RPMI7951 (cell line): Measurements from ENCODE around the gene GABARAPL1. TPM values are rescaled to one million over a fixed set of nuclear protein-coding genes. Genes with fewer than 3 reads are reported as not detected.
"Not testable (repeated sequence)": the region's sequence is repeated elsewhere in the genome, so short reads cannot be mapped to it uniquely, and the experiment has no call there.

Experiments
- DNase-seq: peaks from one replicate; pipeline ENCODE4 v3.0.0-alpha.2; 2012; ENCODE audit warnings: low read depth
- total RNA-seq: library from RNA; depleted of rRNA; stranded (reverse); fragments of >200 nt; shearing (Covaris generic); gene quantifications from 2 replicates; pipeline ENCODE4 v1.2.3, GENCODE V29; 2014; rRNA removed

GABARAPL1 gene
- total RNA-seq = 14.3 and 20.7 TPM in 2 replicates

DNA sequence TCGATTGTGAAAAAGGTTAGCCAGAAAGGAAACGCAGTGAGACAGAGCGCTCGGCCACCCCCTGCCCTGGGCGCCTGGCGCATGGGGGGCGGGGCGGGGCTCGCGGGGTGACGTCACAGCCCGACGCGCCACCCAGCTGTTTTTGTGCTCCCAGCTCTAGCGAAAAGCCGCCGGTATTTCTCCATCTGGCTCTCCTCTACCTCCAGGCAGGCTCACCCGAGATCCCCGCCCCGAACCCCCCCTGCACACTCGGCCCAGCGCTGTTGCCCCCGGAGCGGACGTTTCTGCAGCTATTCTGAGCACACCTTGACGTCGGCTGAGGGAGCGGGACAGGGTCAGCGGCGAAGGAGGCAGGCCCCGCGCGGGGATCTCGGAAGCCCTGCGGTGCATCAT, at the start of gene GABARAPL1:
Gene GABARAPL1 (plus strand): TSS at position 139 of the 393 bp plus-strand sequence. CDS start 253 bp downstream, at position 392.
- DNase-seq = peak; percentile 73

DNA sequence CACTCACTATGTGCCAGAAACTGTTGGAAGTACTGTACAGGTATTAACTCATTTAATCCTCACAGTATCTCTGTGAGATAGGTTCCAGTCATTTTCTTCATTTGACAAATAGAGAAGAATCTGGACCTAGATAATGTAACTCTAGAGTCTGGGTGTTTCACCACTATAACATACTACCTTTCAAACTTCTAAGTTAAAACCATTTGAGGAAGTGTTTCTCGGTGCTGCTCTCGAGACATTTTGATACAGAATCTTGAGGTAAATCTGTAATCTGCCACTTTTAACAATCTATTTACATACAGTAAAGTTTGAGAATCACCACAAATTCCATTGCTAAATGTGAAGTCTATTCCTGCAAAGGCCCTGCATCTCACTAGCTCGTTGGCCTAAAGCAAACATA, 49.6 kb upstream of the GABARAPL1 start:
- no peak for DNase-seq

DNA sequence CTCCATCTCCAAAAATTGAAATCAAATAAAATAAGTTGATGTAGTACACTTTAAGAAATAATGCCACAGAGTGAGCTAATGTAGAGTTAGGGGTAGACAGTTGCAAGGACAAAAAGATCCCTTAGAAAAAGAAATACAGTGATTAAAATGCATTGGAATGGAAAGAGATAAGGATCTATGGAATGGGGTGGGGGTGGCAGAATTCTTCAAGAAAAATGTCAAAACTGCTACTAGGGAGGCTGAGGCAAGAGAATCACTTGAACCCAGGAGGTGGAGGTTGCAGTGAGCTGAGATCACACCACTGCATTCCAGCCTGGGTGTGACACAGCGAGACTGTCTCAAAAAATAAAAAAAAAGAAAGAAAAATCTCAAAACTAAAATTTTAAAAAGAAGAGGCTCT, 47.3 kb upstream of the GABARAPL1 start:
- no peak for DNase-seq

DNA sequence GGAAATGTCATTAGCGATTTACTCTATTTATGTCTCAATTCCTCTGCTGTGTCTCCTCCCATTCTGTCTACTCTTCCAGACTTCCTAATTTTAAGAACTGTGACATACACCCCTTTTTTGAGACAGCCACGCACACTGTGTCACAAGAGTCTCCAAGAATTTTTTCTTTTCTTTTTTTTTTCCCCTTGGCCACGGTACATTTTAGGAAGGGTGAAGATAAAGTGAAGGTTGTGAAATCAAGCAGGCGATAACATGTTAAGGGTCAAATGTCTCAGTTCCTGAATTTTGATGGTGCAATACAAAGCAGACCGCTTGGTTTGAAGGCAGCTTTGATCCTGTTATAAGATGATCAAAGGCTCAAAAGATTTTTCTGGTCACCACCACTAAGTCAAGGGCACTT, 45.1 kb upstream of the GABARAPL1 start:
- no peak for DNase-seq

DNA sequence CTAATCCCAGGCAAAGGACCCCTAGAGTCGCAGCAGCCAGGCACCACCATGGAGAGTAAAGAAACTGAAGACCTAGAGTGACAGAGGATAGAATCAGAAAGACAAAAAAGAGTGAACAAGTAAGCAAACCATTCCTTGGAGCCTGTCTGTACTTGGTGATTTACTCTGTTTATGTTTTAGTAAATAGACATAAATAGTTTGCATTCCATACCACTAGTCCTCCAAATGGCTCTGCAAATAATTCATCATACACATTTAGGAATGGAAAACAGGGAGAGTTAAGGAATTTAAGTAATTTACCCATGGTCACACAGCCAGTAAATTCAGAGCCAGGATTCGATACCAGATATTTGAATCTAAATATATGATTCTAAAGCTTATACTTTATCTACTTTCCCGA, 43.6 kb upstream of the GABARAPL1 start:
- no peak for DNase-seq

DNA sequence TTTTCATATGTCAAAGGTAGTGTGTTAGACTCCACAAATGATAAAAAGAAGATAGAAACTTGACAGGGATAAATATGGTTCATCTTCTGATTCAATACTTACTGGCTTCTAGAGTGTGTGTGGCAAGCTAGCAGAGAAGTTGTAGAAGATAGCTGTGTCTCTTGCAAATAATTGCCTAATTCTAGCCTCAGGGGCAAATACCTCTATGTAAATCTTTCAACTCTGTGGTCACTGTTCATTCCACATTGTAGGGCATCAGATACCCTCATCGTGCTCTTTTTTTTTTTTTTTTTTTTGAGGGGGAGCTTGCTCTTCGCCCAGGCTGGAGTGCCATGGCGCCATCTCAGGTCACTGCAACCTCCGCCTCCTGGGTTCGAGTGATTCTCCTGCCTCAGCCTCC, 42.5 kb upstream of the GABARAPL1 start:
- DNase-seq = peak; percentile 27

DNA sequence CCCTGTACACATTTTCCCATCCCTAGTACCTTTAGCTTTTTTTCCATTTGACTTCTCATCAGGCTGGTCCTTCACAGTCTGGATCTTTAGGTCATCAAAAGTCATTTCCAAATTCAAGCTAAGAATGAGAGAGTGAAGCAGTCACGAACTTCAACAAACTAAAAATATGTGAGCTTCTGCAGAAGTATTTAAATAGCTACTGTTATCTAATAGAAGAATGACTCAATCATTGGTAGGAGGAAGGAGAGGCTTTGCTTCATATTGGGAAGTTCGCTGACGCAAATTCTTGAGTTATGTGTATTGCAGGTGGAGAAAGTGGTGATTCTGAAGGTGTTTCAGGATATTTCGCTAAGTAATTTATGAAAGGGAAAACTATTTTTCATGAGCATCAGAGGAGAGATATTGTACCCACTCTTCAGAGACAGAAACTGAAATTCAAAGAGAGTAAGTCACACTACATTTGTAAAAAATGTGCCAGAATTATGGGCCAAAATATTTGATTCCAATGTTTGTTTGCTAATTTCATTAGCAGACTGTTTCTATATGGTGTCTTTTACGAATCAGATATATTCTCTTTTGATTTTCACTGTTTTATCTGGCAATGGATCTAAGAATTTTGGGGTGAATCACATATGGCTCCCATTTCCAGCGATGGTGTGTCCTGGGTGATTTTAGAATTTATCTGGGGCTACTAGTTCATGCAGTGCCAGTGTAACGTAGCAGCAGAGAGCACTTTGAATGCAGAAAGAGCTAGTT, 40.5 kb upstream of the GABARAPL1 start, which contains the start of gene OLR1:
Gene OLR1 (minus strand): TSS at position 160 of the 756 bp plus-strand sequence. CDS start 55 bp downstream, at position 105.
- no peak for DNase-seq

DNA sequence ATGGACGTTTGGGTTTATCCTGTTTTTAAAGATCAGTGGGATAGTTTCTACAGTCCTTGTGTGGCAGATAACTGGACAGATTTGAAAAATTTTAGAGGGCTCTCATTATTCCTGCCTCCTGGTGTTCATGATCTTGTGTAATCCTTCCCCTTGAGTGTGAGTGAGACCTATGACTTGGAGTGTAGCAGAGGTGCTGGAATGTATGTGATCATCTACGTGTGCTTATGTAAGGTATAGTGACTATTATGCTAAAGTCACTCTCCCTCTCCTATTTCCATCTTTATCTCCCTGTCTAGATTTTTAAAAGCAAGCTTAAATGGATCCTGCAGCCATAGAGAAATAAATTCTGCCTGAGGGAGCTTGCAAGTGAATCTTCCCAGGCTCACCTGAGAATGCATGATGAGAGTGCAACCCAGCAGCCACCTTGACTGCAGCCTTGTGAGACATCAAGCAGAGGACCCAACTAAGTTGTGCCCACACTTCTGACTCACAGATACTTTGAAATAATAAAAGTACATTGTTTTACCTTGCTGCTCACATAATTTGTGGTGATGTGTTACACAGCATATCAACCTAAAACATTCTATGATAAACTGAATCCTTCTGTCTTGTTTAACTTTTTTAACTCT, 37.6 kb upstream of the GABARAPL1 start:
- no peak for DNase-seq

DNA sequence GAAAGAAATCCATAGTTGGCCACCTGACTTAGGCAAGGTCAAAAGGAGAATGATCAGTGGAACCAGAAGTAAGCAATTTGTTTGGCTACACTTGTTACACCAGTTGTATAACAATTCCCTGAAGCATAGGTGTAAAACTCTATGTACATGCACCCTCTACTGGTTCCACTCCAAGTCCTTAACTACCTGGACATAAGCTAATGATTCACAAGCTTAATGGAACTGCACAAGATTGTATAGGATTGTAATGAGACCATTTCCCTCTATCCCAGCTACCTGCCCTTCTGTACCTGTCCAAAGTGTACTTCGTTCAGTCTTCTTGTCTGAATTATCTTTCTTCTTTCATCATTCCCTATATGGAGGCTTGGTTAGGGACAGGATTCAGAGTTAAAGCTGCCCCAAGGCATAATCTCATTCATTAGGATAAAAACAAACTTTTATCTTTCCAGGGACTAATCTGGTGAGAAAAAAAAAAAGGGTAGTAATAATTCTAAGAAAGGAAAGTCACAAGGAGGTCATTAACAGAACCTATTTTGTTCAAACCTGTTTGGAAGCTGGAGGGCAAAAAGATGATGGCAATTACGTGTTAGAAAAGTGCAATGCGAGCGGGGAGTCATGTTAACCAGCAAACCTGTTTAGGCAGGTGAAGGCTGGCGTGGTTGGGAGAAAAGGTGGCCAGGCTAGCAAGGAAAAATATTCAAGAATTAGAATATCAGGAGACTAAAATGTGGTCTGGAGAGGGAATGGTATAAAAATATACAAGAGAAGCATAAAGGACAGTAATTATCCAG, 36.6 kb upstream of the GABARAPL1 start:
- no peak for DNase-seq

DNA sequence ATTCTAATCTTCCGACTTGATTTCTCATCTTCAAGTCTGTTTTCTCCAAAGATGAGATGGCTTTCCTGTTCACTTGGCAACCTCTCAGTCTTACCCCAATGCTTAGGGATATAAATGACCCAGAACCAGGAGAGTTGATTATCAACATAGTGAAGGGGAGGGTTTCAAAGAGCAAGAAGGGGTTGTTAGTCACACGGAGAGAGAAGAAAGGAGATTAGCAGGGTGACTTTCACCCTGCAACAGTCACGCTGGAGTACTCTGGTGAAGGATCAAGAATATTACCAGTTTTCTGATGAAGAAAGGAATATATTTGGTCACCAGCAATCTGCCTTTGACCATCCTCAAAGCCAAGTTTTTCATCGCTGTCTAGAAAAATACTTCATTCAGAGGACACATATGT, 33.9 kb upstream of the GABARAPL1 start, which contains the start of gene TMEM52B:
Gene TMEM52B (plus strand): TSS at position 212 of the 400 bp plus-strand sequence. CDS start 543 bp downstream, outside the sequence.
- no peak for DNase-seq

DNA sequence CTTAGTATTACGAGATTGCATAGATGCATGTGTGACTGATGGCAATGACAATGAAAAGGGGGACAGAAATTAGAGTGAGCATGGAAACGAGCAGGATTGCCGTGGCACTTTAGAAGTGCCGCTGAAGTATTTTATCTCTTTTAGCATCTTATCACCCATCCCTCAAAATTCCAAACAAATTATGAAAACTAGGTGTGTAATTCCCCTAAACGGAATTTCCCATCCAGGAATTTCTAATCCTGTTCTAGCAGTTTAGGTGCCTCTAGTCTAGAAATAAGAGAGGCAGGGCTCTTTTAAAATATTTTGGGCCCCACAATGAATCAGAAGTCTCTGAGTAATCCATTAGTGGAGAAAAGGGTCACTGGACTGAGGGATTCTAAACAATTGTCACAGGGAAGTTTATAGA, 32.9 kb upstream of the GABARAPL1 start:
- no peak for DNase-seq

DNA sequence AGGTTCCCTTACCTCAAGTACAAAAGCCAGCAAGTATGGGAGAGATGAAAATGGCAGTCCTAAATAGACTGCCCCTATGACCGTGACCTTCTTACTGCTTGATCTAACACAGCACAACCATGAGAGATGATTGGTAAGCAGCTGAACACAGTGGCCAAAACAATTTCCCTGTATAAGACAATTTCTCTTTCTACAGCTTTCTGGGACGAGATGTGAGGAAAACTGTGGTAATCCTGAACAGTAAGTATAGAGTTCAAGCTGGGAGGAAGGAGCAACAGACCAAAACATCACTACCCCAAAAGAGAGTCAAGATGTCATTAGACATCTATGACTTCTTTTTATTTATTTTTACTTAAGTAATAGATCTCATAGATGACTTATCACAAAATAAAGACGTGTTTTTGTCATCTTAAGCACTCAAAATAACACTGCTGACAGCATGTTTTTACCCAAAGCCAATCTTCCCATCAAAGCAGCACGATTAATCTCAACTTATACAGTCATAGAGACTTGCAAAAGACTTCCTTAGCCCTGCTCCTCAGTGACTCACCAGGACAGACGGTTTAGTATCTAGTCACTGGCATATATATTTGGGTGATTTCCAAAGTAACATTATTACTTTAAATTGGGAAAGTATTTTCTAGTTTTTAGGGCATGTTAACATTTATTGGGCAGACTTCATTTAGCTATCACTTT, 30.2 kb upstream of the GABARAPL1 start:
- DNase-seq = peak; percentile 47

DNA sequence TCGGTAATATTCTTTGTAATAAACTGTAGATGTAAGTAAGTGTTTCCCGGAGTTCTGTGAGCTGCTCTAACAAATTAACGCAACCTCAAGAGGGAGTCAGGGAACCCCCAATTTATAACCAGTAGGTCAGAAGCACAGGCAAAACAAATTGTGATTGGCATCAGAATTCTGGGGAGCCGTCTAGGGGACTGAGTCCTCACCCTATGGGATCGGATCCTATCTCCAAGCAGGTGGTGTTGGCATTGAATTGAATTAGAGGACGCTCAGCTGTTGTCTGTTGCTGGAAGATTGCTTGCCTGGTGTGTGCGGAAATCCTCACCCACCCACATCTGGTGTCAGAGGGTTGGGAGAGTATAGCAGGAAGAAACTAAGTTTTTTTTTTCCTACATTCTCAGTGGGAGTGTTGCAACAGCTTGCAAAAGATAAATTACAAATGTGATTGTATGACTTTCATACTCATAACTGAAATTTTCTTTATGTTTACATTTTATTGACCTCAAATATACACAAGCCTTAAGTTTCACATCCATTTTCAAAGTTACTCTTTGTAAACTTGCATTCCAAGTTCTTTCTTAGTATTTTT, 28.3 kb upstream of the GABARAPL1 start:
- no peak for DNase-seq

DNA sequence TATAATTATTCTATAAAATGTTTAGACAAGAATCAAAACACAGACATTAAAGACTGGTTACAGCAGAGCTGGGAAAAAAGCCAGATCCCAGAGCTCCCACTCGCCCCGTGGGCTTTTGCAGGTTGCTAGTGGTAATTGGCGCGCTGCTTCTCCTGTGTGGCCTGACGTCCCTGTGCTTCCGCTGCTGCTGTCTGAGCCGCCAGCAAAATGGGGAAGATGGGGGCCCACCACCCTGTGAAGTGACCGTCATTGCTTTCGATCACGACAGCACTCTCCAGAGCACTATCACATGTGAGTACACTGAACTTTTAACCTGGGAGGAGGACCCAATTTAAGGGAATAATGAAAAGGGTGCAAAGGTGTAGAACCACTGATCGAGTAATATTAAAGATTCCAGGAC, 26.4 kb upstream of the GABARAPL1 start:
- DNase-seq = no peak

DNA sequence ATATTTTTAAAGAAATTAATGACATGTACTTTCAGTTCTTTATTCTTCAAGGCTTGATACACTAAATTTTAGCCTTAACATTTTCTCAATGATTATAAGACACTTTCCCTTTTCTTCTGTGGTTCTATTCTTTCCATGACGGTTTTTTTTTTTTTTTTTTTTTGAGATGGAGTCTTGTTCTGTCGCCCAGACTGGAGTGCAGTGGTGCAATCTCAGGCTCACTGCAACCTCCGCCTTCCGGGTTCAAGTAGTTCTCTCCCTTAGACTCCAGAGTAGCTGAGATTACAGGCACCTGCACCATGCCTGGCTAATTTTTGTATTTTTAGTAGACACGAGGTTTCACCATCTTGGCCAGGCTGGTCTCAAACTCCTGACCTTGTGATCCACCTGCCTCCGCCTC, 25.7 kb upstream of the GABARAPL1 start:
- not testable (repeated sequence) for DNase-seq

DNA sequence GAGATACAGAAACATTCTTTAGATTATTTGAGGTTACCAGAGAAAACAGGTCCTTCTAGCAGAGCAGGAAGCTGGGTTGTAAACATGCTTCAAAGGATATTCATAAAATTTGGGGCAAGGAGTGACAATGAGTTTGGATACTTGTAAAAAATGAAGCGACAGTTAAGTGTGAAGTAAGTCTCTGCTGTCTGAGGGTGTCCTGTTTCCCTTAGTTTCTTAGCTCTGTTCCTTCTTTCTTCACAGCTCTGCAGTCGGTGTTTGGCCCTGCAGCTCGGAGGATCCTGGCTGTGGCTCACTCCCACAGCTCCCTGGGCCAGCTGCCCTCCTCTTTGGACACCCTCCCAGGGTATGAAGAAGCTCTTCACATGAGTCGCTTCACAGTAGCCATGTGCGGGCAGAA, 23.0 kb upstream of the GABARAPL1 start:
- no peak for DNase-seq

DNA sequence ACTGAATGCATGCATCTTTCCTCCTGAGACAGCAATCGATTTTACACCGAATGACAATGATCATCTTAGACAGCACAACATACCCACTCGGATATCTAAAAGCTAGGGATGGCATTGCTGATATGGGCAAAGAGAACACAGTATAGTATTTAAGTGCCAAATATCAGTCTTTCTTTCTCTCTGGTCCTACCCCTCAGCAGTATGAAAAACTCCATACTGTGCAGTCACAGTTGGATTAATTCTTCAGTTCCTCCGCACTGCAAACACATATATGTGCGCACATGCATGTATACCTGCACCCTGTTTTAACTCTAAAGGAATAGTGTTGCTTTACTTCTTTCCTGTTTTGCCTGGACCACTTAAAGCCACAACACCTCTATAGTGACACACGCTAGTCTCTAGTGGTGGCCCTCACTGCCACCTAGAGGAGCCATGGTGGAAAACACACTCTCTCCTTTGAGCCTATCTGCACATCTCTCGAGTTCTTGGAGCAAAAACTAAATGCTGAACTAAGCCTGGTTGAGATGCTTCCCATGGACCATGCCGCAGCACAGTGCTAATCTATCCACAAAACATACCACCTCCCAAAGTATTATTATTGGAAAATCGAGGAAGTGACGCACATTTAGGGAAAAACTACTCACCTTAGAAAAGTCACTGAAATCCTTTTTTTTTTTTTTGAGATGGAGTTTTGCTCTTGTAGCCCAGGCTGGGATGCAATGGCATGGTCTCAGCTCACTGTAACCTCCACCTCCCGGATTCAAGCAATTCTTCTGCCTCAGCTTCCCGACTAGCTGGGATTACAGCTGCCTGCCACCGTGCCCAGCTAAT, 21.9 kb upstream of the GABARAPL1 start:
- DNase-seq = peak; percentile 62

DNA sequence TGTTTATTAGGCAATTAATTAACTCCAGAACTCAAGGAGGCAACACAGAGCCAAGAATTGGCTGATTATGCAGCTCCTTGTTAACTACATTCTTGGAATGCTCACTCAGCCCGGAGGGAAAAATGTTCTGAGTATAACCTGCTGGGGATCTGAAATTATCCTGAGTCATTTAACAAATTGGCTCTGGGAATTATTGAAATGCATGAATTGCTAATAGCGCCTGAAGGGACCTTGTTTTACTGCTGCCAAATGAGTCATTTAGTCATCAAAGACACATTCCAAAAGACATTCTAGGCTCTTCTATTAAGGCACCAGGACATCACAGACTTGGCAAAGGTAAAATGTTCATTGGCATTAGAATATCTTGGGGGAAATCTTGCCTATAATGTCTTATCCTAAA, 20.8 kb upstream of the GABARAPL1 start:
- peak; percentile 51 for DNase-seq

DNA sequence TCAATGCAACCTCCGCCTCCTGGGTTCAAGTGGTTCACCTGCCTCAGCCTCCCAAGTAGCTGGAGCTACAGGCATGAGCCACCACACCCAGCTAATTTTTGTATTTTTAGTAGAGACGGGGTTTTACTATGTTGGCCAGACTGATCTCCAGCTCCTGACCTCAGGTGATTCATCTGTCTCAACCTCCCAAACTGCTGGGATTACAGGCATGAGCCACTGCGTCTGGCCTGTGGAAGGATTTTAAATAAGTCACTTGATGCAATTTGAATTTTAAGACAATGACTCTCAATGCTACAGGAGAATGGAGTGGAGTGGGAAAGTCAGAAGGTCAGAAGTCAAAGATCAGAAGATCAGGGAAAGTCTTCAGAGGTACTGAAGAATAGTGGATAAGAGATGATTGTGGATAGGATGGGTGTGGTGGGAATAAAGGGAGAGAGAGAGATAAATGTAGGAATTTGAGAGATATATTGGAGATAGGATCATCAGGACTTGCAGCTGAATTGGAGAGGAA, 18.5 kb upstream of the GABARAPL1 start:
- DNase-seq = no peak

DNA sequence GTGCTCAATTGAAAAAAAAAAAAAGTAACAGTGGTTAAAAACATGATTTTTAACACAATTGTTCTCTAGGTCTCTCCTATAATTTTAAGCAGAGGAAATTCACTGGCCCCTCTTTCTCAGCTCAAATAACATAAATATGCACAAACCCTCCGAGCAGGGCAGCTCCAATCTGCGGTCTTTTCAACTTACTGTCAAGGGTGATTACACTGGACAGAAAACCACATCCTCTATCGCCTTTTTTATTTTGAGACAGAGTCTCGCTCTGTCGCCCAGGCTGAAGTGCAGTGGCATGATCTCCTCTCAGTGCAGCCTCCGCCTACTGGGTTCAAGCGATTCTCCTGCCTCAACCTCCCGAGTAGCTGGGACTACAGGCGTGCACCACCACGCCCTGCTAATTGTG, 16.5 kb upstream of the GABARAPL1 start:
- DNase-seq = peak; percentile 31
